ENCODE measurements around the gene USP14.
"Not testable (repeated sequence)": the region's sequence is repeated elsewhere in the genome, so short reads cannot be mapped to it uniquely, and the experiment has no call there.

GRCh38 chr18:120539-121260 lies 37.7 kb upstream of the USP14 start:
- TF ChIP-seq, protein P1, sequence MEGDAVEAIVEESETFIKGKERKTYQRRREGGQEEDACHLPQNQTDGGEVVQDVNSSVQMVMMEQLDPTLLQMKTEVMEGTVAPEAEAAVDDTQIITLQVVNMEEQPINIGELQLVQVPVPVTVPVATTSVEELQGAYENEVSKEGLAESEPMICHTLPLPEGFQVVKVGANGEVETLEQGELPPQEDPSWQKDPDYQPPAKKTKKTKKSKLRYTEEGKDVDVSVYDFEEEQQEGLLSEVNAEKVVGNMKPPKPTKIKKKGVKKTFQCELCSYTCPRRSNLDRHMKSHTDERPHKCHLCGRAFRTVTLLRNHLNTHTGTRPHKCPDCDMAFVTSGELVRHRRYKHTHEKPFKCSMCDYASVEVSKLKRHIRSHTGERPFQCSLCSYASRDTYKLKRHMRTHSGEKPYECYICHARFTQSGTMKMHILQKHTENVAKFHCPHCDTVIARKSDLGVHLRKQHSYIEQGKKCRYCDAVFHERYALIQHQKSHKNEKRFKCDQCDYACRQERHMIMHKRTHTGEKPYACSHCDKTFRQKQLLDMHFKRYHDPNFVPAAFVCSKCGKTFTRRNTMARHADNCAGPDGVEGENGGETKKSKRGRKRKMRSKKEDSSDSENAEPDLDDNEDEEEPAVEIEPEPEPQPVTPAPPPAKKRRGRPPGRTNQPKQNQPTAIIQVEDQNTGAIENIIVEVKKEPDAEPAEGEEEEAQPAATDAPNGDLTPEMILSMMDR (tag by site-specific recombination; IDR thresholded peaks at IDR 0.05), result not testable (repeated sequence)
- TF ChIP-seq, protein P2, sequence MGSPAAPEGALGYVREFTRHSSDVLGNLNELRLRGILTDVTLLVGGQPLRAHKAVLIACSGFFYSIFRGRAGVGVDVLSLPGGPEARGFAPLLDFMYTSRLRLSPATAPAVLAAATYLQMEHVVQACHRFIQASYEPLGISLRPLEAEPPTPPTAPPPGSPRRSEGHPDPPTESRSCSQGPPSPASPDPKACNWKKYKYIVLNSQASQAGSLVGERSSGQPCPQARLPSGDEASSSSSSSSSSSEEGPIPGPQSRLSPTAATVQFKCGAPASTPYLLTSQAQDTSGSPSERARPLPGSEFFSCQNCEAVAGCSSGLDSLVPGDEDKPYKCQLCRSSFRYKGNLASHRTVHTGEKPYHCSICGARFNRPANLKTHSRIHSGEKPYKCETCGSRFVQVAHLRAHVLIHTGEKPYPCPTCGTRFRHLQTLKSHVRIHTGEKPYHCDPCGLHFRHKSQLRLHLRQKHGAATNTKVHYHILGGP (tag by site-specific recombination; IDR thresholded peaks at IDR 0.05), result not testable (repeated sequence)
- not testable (repeated sequence) for TF ChIP-seq ZBTB20 (tag by site-specific recombination; IDR thresholded peaks at IDR 0.05); ZNF560 (tag by site-specific recombination; IDR thresholded peaks at IDR 0.05; ENCODE audit: borderline replicate concordance); ZNF596 (tag by site-specific recombination; IDR thresholded peaks at IDR 0.05); KLF10 (tag by site-specific recombination; IDR thresholded peaks at IDR 0.05); ZNF24 (tag by site-specific recombination; IDR thresholded peaks at IDR 0.05)
- TF ChIP-seq, protein P3, sequence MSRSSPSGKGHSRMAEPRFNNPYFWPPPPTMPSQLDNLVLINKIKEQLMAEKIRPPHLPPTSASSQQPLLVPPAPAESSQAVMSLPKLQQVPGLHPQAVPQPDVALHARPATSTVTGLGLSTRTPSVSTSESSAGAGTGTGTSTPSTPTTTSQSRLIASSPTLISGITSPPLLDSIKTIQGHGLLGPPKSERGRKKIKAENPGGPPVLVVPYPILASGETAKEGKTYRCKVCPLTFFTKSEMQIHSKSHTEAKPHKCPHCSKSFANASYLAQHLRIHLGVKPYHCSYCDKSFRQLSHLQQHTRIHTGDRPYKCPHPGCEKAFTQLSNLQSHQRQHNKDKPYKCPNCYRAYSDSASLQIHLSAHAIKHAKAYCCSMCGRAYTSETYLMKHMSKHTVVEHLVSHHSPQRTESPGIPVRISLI (tag by site-specific recombination; IDR thresholded peaks at IDR 0.05), result not testable (repeated sequence)

Measured in HEK293 (cell line).